Limb (tissue), 2 donors: ENCODE results near the gene PARD3B.

Experiments
- DNase-seq, 2 donors: peaks; one replicate each; pipeline ENCODE4 v3.0.0-alpha.2; 2016; ENCODE audit errors: extremely low spot score in 2 of 2

Gene PARD3B

GRCh38 chr2:204705243-204705932, 160.1 kb downstream of the PARD3B start:
- DNase-seq: no peak

- peak in 1 of 2 donors; percentile 24 for DNase-seq
Observed at GRCh38 chr2:204706939-204707338, 161.7 kb downstream of the PARD3B start.

GRCh38 chr2:204713211-204713610, 167.9 kb downstream of the PARD3B start:
- DNase-seq: no peak

- DNase-seq: no peak
Observed at GRCh38 chr2:204715361-204715760, 170.1 kb downstream of the PARD3B start.

- no peak for DNase-seq
Observed at GRCh38 chr2:204717591-204717990, 172.3 kb downstream of the PARD3B start.

GRCh38 chr2:204718607-204719006, 173.3 kb downstream of the PARD3B start:
- no peak for DNase-seq

- DNase-seq: no peak
Observed at GRCh38 chr2:204720874-204721273, 175.6 kb downstream of the PARD3B start.

- DNase-seq: no peak
Observed at GRCh38 chr2:204722207-204722606, 176.9 kb downstream of the PARD3B start.

GRCh38 chr2:204722691-204723090, 177.4 kb downstream of the PARD3B start:
- DNase-seq: no peak

- no peak for DNase-seq
Observed at GRCh38 chr2:204725693-204726360, 180.6 kb downstream of the PARD3B start.

- no peak for DNase-seq
Observed at GRCh38 chr2:204726831-204727230, 181.6 kb downstream of the PARD3B start.

- DNase-seq: no peak
Observed at GRCh38 chr2:204727368-204727767, 182.1 kb downstream of the PARD3B start.

- no peak for DNase-seq
Observed at GRCh38 chr2:204730603-204731002, 185.3 kb downstream of the PARD3B start.

- DNase-seq: no peak
Observed at GRCh38 chr2:204732019-204732418, 186.7 kb downstream of the PARD3B start.

GRCh38 chr2:204737296-204737695, 192.0 kb downstream of the PARD3B start:
- DNase-seq: no peak

GRCh38 chr2:204738721-204739120, 193.4 kb downstream of the PARD3B start:
- no peak for DNase-seq

GRCh38 chr2:204743393-204743960, 198.2 kb downstream of the PARD3B start:
- no peak for DNase-seq

GRCh38 chr2:204744506-204744905, 199.2 kb downstream of the PARD3B start:
- no peak for DNase-seq

- DNase-seq: no peak
Observed at GRCh38 chr2:204748286-204748685, 203.0 kb downstream of the PARD3B start.

- no peak for DNase-seq
Observed at GRCh38 chr2:204749319-204749718, 204.0 kb downstream of the PARD3B start.

- no peak for DNase-seq
Observed at GRCh38 chr2:204750389-204750788, 205.1 kb downstream of the PARD3B start.

GRCh38 chr2:204751472-204751871, 206.2 kb downstream of the PARD3B start:
- no peak for DNase-seq

GRCh38 chr2:204753841-204754240, 208.6 kb downstream of the PARD3B start:
- no peak for DNase-seq
